HL-60/S4 (cell line): ENCODE data around the gene TAB3.

Source experiments
- in situ Hi-C: fragments of 300-500 bp; cut with MboI; formaldehyde crosslinking; loops from 2 replicates; pipeline ENCODE4 v1.14.3; 2022; ENCODE audit warnings: low sequenced_read_pairs

TAB3 gene

GRCh38 chrX:30889147-30890140 lies at the start of gene TAB3:
Gene TAB3 (minus strand): TSS chrX:30889254. CDS start chrX:30859588, 29,666 bp downstream.
- in situ Hi-C loops: no loop called here

GRCh38 chrX:30938295-30938694 lies 49.2 kb upstream of the TAB3 start:
- in situ Hi-C loops: no loop called here

- in situ Hi-C loops: no loop called here
Measured at GRCh38 chrX:30935985-30936384, 46.9 kb upstream of the TAB3 start.

- in situ Hi-C loops: no loop called here
Measured at GRCh38 chrX:30931920-30932319, 42.9 kb upstream of the TAB3 start.

GRCh38 chrX:30930679-30931078 lies 41.6 kb upstream of the TAB3 start:
- in situ Hi-C loops: no loop called here

- in situ Hi-C loops: no loop called here
Measured at GRCh38 chrX:30930143-30930542, 41.1 kb upstream of the TAB3 start.

- in situ Hi-C loops: no loop called here
Measured at GRCh38 chrX:30920271-30920670, 31.2 kb upstream of the TAB3 start.

GRCh38 chrX:30918480-30918879 lies 29.4 kb upstream of the TAB3 start:
- in situ Hi-C loops: no loop called here

- in situ Hi-C loops: no loop called here
Measured at GRCh38 chrX:30913492-30913891, 24.4 kb upstream of the TAB3 start.

GRCh38 chrX:30910124-30910860 lies 21.2 kb upstream of the TAB3 start:
- in situ Hi-C loops: no loop called here

- in situ Hi-C loops: no loop called here
Measured at GRCh38 chrX:30906726-30907125, 17.7 kb upstream of the TAB3 start.

GRCh38 chrX:30905321-30905720 lies 16.3 kb upstream of the TAB3 start:
- in situ Hi-C loops: no loop called here

- in situ Hi-C loops: no loop called here
Measured at GRCh38 chrX:30904632-30905031, 15.6 kb upstream of the TAB3 start.

GRCh38 chrX:30904186-30904585 lies 15.1 kb upstream of the TAB3 start:
- in situ Hi-C loops: no loop called here

- in situ Hi-C loops: no loop called here
Measured at GRCh38 chrX:30900227-30900626, 11.2 kb upstream of the TAB3 start.

- in situ Hi-C loops: no loop called here
Measured at GRCh38 chrX:30898886-30899285, 9.8 kb upstream of the TAB3 start.

GRCh38 chrX:30895370-30895769 lies 6.3 kb upstream of the TAB3 start:
- in situ Hi-C loops: no loop called here

- in situ Hi-C loops: no loop called here
Measured at GRCh38 chrX:30893206-30893605, 4.2 kb upstream of the TAB3 start.

GRCh38 chrX:30892591-30892990 lies 3.5 kb upstream of the TAB3 start:
- in situ Hi-C loops: no loop called here

GRCh38 chrX:30888526-30889146 lies 418 bp downstream of the TAB3 start:
- in situ Hi-C loops: no loop called here

GRCh38 chrX:30887721-30888120 lies 1.3 kb downstream of the TAB3 start:
- in situ Hi-C loops: no loop called here
